ENCODE measurements around the gene BYSL. TPM values are rescaled to one million over a fixed set of nuclear protein-coding genes. Genes with fewer than 3 reads are reported as not detected.

The BYSL gene, protein sequence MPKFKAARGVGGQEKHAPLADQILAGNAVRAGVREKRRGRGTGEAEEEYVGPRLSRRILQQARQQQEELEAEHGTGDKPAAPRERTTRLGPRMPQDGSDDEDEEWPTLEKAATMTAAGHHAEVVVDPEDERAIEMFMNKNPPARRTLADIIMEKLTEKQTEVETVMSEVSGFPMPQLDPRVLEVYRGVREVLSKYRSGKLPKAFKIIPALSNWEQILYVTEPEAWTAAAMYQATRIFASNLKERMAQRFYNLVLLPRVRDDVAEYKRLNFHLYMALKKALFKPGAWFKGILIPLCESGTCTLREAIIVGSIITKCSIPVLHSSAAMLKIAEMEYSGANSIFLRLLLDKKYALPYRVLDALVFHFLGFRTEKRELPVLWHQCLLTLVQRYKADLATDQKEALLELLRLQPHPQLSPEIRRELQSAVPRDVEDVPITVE
- total RNA-seq (10 to 100 TPM in 5 of 9 donors, 1 to 10 TPM in 4; 5.1 to 42.9 (median 14.5) TPM), polyA plus RNA-seq (10 to 100 TPM; 15.4 to 24.5 (median 17.3) TPM)
- long read RNA-seq, donor 1, transcript BYSL-201 (7 exons, 2,029 nt): major isoform, 13 of 13 reads
- long read RNA-seq, donor 1, partial matches to known transcripts: 0 of 13 reads
- long read RNA-seq, donor 1, other reads (novel, unspliced or antisense): 0 of 13 reads
- long read RNA-seq, donor 2, transcript BYSL-201 (7 exons, 2,029 nt): major isoform, 6 of 15 reads
- long read RNA-seq, donor 2, partial matches to known transcripts: 9 of 15 reads
- long read RNA-seq, donor 2, other reads (novel, unspliced or antisense): 0 of 15 reads
- long read RNA-seq, donor 3, transcript BYSL-201 (7 exons, 2,029 nt): major isoform, 5 of 30 reads
- long read RNA-seq, donor 3, partial matches to known transcripts: 25 of 30 reads
- long read RNA-seq, donor 3, other reads (novel, unspliced or antisense): 0 of 30 reads
- long read RNA-seq, donor 4, partial matches to known transcripts: 0 of 5 reads
- long read RNA-seq, donor 4, other reads (novel, unspliced or antisense): 0 of 5 reads
- long read RNA-seq, donor 5, transcript BYSL-201 (7 exons, 2,029 nt): major isoform, 14 of 14 reads
- long read RNA-seq, donor 5, partial matches to known transcripts: 0 of 14 reads
- long read RNA-seq, donor 5, other reads (novel, unspliced or antisense): 0 of 14 reads
- long read RNA-seq, donor 6, partial matches to known transcripts: 1 of 3 reads
- long read RNA-seq, donor 6, other reads (novel, unspliced or antisense): 0 of 3 reads
- long read RNA-seq, donor 7, transcript BYSL-201 (7 exons, 2,029 nt): major isoform, 7 of 22 reads
- long read RNA-seq, donor 7, partial matches to known transcripts: 13 of 22 reads
- long read RNA-seq, donor 7, other reads (novel, unspliced or antisense): 0 of 22 reads
- long read RNA-seq, donor 8, transcript BYSL-201 (7 exons, 2,029 nt): major isoform, 10 of 33 reads
- long read RNA-seq, donor 8, partial matches to known transcripts: 21 of 33 reads
- long read RNA-seq, donor 8, other reads (novel, unspliced or antisense): 0 of 33 reads
- long read RNA-seq, donor 9, partial matches to known transcripts: 8 of 9 reads
- long read RNA-seq, donor 9, other reads (novel, unspliced or antisense): 0 of 9 reads
- long read RNA-seq, donor 10, partial matches to known transcripts: 15 of 20 reads
- long read RNA-seq, donor 10, other reads (novel, unspliced or antisense): 0 of 20 reads

- peak; percentile 56 to 93 for TF ChIP-seq POLR2A (IDR thresholded peaks at IDR 0.05)
- TF ChIP-seq, protein P1, sequence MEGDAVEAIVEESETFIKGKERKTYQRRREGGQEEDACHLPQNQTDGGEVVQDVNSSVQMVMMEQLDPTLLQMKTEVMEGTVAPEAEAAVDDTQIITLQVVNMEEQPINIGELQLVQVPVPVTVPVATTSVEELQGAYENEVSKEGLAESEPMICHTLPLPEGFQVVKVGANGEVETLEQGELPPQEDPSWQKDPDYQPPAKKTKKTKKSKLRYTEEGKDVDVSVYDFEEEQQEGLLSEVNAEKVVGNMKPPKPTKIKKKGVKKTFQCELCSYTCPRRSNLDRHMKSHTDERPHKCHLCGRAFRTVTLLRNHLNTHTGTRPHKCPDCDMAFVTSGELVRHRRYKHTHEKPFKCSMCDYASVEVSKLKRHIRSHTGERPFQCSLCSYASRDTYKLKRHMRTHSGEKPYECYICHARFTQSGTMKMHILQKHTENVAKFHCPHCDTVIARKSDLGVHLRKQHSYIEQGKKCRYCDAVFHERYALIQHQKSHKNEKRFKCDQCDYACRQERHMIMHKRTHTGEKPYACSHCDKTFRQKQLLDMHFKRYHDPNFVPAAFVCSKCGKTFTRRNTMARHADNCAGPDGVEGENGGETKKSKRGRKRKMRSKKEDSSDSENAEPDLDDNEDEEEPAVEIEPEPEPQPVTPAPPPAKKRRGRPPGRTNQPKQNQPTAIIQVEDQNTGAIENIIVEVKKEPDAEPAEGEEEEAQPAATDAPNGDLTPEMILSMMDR (IDR thresholded peaks at IDR 0.05): peak; percentile 93 to 99 (median 96)
- peak; percentile 94 to 96 (median 95) for DNase-seq
- 0 to 1% (median 0%) methylated on average over 19 to 55 of the region's 55 CpGs for WGBS, 4 donors
- Histone ChIP-seq H3K4me3 (peak within 1 kb of the TSS; percentile 74 to 99 (median 90)), H3K9me3 (replicated peaks in 1 of 3) (no peaks in the 10 kb centered on the region), H3K4me1 (replicated peaks in 1 of 2) (peaks cover 32 to 51% of the 10 kb centered on the region in 2 donors), H3K27me3 (no peaks in the 10 kb centered on the region), H3K27ac (peak within 1 kb of the TSS; percentile 99 to 100 (median 99)), H3K36me3 (replicated peaks in 1 of 2) (peaks cover 0 to 10% of the 10 kb centered on the region in 2 donors)
- intact Hi-C loops (cut with DNase I): no loop called here
Measured at GRCh38 chr6:41920921-41921711, at the start of gene BYSL, which contains the start of gene MED20. TSS of gene BYSL (plus strand) at chr6:41921499. CDS start at chr6:41921563, 64 bp downstream. TSS of gene MED20 (minus strand) at chr6:41921139. CDS start at chr6:41921018, 121 bp downstream.

DNA sequence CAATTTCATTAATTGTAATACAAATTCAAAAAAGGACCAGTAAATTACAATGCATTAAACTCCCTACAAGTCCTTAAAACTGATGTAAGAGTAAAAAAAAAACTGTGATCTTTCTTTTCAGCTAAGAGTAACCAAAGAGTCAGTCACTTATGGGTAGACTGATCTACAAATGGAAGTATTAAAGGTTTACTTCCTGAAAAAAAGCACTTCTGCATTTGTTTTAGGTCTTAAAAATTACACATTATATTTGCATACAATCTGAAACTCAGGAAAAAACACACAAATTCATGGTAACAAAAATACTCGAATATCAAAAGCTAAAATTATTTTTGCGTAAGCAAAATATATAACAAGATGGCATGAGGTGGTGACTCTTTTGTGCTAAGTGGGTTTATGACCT lies 49.6 kb upstream of the BYSL start:
- Histone ChIP-seq H3K27me3 (no peaks in the 10 kb centered on the region), H3K4me3 (no peak overlapping the region), H3K27ac (no peak overlapping the region), H3K36me3 (replicated peaks in 1 of 2) (no peaks in the 10 kb centered on the region), H3K4me1 (replicated peaks in 1 of 2) (peaks cover 0 to 5% of the 10 kb centered on the region in 2 donors), H3K9me3 (replicated peaks in 1 of 3) (no peaks in the 10 kb centered on the region)
- intact Hi-C loops (cut with DNase I): no loop called here
- DNase-seq: no peak
- WGBS, 4 donors: 91 to 94% (median 93%) methylated on average over 2 of the region's 2 CpGs
- TF ChIP-seq, protein P1 (IDR thresholded peaks at IDR 0.05): no peak
- no peak for TF ChIP-seq POLR2A (IDR thresholded peaks at IDR 0.05)

GRCh38 chr6:41872147-41872546 lies 49.2 kb upstream of the BYSL start:
- intact Hi-C loops (cut with DNase I): no loop called here
- no peak overlapping the region for H3K4me3 ChIP-seq
- H3K4me1 ChIP-seq (replicated peaks in 1 of 2): peaks cover 0 to 5% of the 10 kb centered on the region in 2 donors
- peak in 1 of 7 donors; percentile 8 for DNase-seq
- H3K9me3 ChIP-seq (replicated peaks in 1 of 3): no peaks in the 10 kb centered on the region
- WGBS, 4 donors: 83 to 94% (median 89%) methylated on average over 13 of the region's 13 CpGs
- TF ChIP-seq, protein P1 (IDR thresholded peaks at IDR 0.05): no peak
- no peak for TF ChIP-seq POLR2A (IDR thresholded peaks at IDR 0.05)
- no peak overlapping the region for H3K27ac ChIP-seq
- no peaks in the 10 kb centered on the region for H3K27me3 ChIP-seq
- H3K36me3 ChIP-seq (replicated peaks in 1 of 2): no peaks in the 10 kb centered on the region

Measured in adrenal gland (tissue), 19 donors.